HG03469 (cell line): ENCODE results near the gene CLCN6.

Experiments used
- ATAC-seq: cut with Tn5 transposase; IDR thresholded peaks from one replicate; pipeline ENCODE4 v1.9.1; 2021; ENCODE audit warnings: mild to moderate bottlenecking, moderate library complexity, moderate number of reproducible peaks; ENCODE audit not compliant: unreplicated experiment

Gene CLCN6

GRCh38 chr1:11847667-11848372, 41.8 kb downstream of the CLCN6 start, which contains the start of gene NPPA:
NPPA (minus strand) TSS chr1:11847783; CDS start chr1:11847684, 99 bp downstream.
- no peak for ATAC-seq

GRCh38 chr1:11848373-11848700, 42.3 kb downstream of the CLCN6 start:
- ATAC-seq, result no peak

- ATAC-seq, result no peak
These were observed 44.2 kb downstream of the CLCN6 start for GRCh38 chr1:11850156-11850555.

GRCh38 chr1:11851180-11851579, 45.2 kb downstream of the CLCN6 start:
- ATAC-seq, result no peak

GRCh38 chr1:11854519-11854918, 48.5 kb downstream of the CLCN6 start:
- no peak for ATAC-seq

- no peak for ATAC-seq
These were observed 49.4 kb downstream of the CLCN6 start for GRCh38 chr1:11855430-11855829.

GRCh38 chr1:11856698-11857097, 50.7 kb downstream of the CLCN6 start:
- no peak for ATAC-seq

- ATAC-seq, result no peak
These were observed 51.3 kb downstream of the CLCN6 start for GRCh38 chr1:11857164-11857851.

GRCh38 chr1:11858158-11858557, 52.2 kb downstream of the CLCN6 start:
- ATAC-seq, result no peak

- no peak for ATAC-seq
These were observed 52.6 kb downstream of the CLCN6 start, which contains the start of gene NPPB for GRCh38 chr1:11858613-11858967. NPPB (minus strand) TSS chr1:11858945; CDS start chr1:11858833, 112 bp downstream.

- no peak for ATAC-seq
These were observed 53.2 kb downstream of the CLCN6 start for GRCh38 chr1:11858968-11859871.

GRCh38 chr1:11860083-11860482, 54.1 kb downstream of the CLCN6 start:
- no peak for ATAC-seq

GRCh38 chr1:11860587-11860986, 54.6 kb downstream of the CLCN6 start:
- ATAC-seq, result no peak

GRCh38 chr1:11862890-11863289, 56.9 kb downstream of the CLCN6 start:
- ATAC-seq, result no peak

GRCh38 chr1:11868331-11868980, 62.5 kb downstream of the CLCN6 start:
- ATAC-seq, result no peak

GRCh38 chr1:11869104-11869503, 63.1 kb downstream of the CLCN6 start:
- ATAC-seq, result no peak

GRCh38 chr1:11869650-11870207, 63.7 kb downstream of the CLCN6 start:
- no peak for ATAC-seq

- ATAC-seq, result no peak
These were observed 66.6 kb downstream of the CLCN6 start for GRCh38 chr1:11872545-11872944.

GRCh38 chr1:11873395-11874257, 67.6 kb downstream of the CLCN6 start:
- ATAC-seq, result no peak

GRCh38 chr1:11874258-11874562, 68.2 kb downstream of the CLCN6 start:
- no peak for ATAC-seq
